SK-N-SH (cell line): Measurements from ENCODE around the gene QSER1. TPM values are rescaled to one million over a fixed set of nuclear protein-coding genes. Genes with fewer than 3 reads are reported as not detected.

Experiments
- CTCF ChIA-PET: fragments of 300-600, 350-600 bp; formaldehyde crosslinking; extraction: SDS; loops from one replicate; lab custom pipeline; 2021; lab: Yijun Ruan, JAX
- POLR2A ChIA-PET: fragments of 350-600 bp; sonication (Branson Sonifier 250); formaldehyde crosslinking; extraction: SDS; loops from one replicate; lab custom pipeline; 2020; ENCODE audit warnings: antibody characterized with exemption, inconsistent platforms; lab: Yijun Ruan, JAX
- DNase-seq: peaks from one replicate; pipeline ENCODE4 v3.0.0; 2012
- H2AFZ ChIP-seq: fragments of 200-600 bp; sonication (generic); 2 replicates; pipeline ENCODE4 v1.8.1; 2016; ENCODE audit warnings: antibody characterized with exemption, mild to moderate bottlenecking, low read depth
- H3F3A ChIP-seq: fragments of 200-600 bp; sonication (generic); replicated peaks from 2 replicates; pipeline ENCODE3; 2016; ENCODE audit warnings: antibody characterized with exemption, mild to moderate bottlenecking; ENCODE audit not compliant: insufficient read depth
- H3K27ac ChIP-seq, 2 experiments: fragments of 200-500 bp in 1 of 2; fragments of 200-600 bp in 1 of 2; sonication (Bioruptor generic) in 1 of 2; sonication (generic), shearing (Covaris generic) in 1 of 2; 2 replicates each; pipeline versions ENCODE4 v1.5.1 to v1.6.1; 2014 to 2016; ENCODE audit warnings: low read depth in 2 of 2, inconsistent platforms in 1 of 2, low read length in 1 of 2, mild to moderate bottlenecking in 1 of 2, mixed read lengths in 1 of 2
- H3K27me3 ChIP-seq: fragments of 200-600 bp; sonication (generic), shearing (Covaris generic); 2 replicates; pipeline ENCODE4 v1.6.1; 2016; ENCODE audit warnings: mixed run types; ENCODE audit not compliant: insufficient read depth
- H3K36me3 ChIP-seq, 2 experiments: fragments of 200-500 bp in 1 of 2; fragments of 200-600 bp in 1 of 2; sonication (Bioruptor generic) in 1 of 2; sonication (generic) in 1 of 2; replicated peaks in 1 of 2; 2 replicates each; pipeline versions ENCODE3 to v1.5.1; 2014 to 2016; ENCODE audit warnings: low read length in 1 of 2, mild to moderate bottlenecking in 1 of 2; ENCODE audit not compliant: insufficient read depth in 2 of 2, control insufficient read depth in 1 of 2
- H3K4me1 ChIP-seq, 2 experiments: fragments of 200-500 bp in 1 of 2; fragments of 200-600 bp in 1 of 2; sonication (Bioruptor generic) in 1 of 2; sonication (generic), shearing (Covaris generic) in 1 of 2; 2 replicates each; pipeline versions ENCODE4 v1.5.1 to v1.6.1; 2014 to 2016; ENCODE audit warnings: low read depth in 1 of 2, low read length in 1 of 2, mixed run types in 1 of 2; ENCODE audit not compliant: insufficient read depth in 2 of 2, control insufficient read depth in 1 of 2
- H3K4me2 ChIP-seq: fragments of 200-600 bp; sonication (generic), shearing (Covaris generic); 2 replicates; pipeline ENCODE4 v1.6.1; 2017; ENCODE audit warnings: mixed run types
- H3K4me3 ChIP-seq, 2 experiments: fragments of 200-500 bp in 1 of 2; fragments of 200-600 bp in 1 of 2; sonication (Bioruptor generic) in 1 of 2; sonication (generic), shearing (Covaris generic) in 1 of 2; 2 replicates each; pipeline versions ENCODE4 v1.5.1 to v1.8.1; 2014 to 2016; ENCODE audit warnings: low read depth in 2 of 2, inconsistent platforms in 1 of 2, low read length in 1 of 2, mild to moderate bottlenecking in 1 of 2, mixed read lengths in 1 of 2, moderate library complexity in 1 of 2
- H3K79me2 ChIP-seq: fragments of 200-600 bp; sonication (generic); 2 replicates; pipeline ENCODE4 v1.8.1; 2017; ENCODE audit warnings: mild to moderate bottlenecking; ENCODE audit not compliant: insufficient read depth
- H3K9ac ChIP-seq: fragments of 200-600 bp; sonication (generic); 2 replicates; pipeline ENCODE4 v1.6.1; 2017; ENCODE audit warnings: mixed run types
- H3K9me2 ChIP-seq: fragments of 200-600 bp; sonication (generic); 2 replicates; pipeline ENCODE4 v1.6.1; 2017; ENCODE audit warnings: mixed run types
- H3K9me3 ChIP-seq: fragments of 200-600 bp; sonication (generic); 2 replicates; pipeline ENCODE4 v1.6.1; 2017; ENCODE audit warnings: mixed run types, mild to moderate bottlenecking, moderate library complexity
- H4K20me1 ChIP-seq: fragments of 200-600 bp; sonication (generic); 2 replicates; pipeline ENCODE4 v1.6.1; 2017; ENCODE audit warnings: mild to moderate bottlenecking, mixed run types; ENCODE audit not compliant: insufficient read depth
- CHD2 ChIP-seq: fragments of 150-350 bp; IDR thresholded peaks from 2 replicates; pipeline ENCODE4 v1.6.1; 2018; ENCODE audit warnings: low read length; ENCODE audit not compliant: partially characterized antibody
- ELF1 ChIP-seq: IDR thresholded peaks from 2 replicates; pipeline ENCODE4 v1.4.0; 2012
- EP300 ChIP-seq, 2 experiments: IDR thresholded peaks; 2 replicates each; pipeline versions ENCODE4 v1.4.0 to v1.6.1; 2012; ENCODE audit warnings: borderline replicate concordance in 1 of 2, low read depth in 1 of 2, low read length in 1 of 2
- FOSL2 ChIP-seq: IDR thresholded peaks from 2 replicates; pipeline ENCODE4 v1.4.0; 2012; ENCODE audit warnings: low read depth, mild to moderate bottlenecking, moderate library complexity, borderline replicate concordance
- FOXJ3 ChIP-seq: sonication (generic); formaldehyde crosslinking; IDR thresholded peaks from 2 replicates; pipeline ENCODE4 v1.5.1; 2020; ENCODE audit warnings: mild to moderate bottlenecking, missing genetic modification reagents
- GABPA ChIP-seq: IDR thresholded peaks from 2 replicates; pipeline ENCODE4 v1.4.0; 2012; ENCODE audit warnings: low read depth, mild to moderate bottlenecking
- GATA2 ChIP-seq: sonication (generic); formaldehyde crosslinking; IDR thresholded peaks from 2 replicates; pipeline ENCODE4 v1.5.0; 2020; ENCODE audit warnings: mild to moderate bottlenecking, missing genetic modification reagents
- MEF2A ChIP-seq: IDR thresholded peaks from 2 replicates; pipeline ENCODE4 v1.4.0; 2012; ENCODE audit warnings: low read depth, borderline replicate concordance
- NFIC ChIP-seq: IDR thresholded peaks from 2 replicates; pipeline ENCODE4 v1.4.0; 2012; ENCODE audit warnings: borderline replicate concordance
- NRF1 ChIP-seq: IDR thresholded peaks from 2 replicates; pipeline ENCODE4 v1.6.1; 2012; ENCODE audit warnings: low read depth, mild to moderate bottlenecking, low read length
- POLR2AphosphoS5 ChIP-seq: IDR thresholded peaks from 2 replicates; pipeline ENCODE4 v1.6.1; 2012; ENCODE audit warnings: low read depth, low read length
- RCOR1 ChIP-seq: fragments of 150-350 bp; IDR thresholded peaks from 2 replicates; pipeline ENCODE4 v1.6.1; 2017; ENCODE audit warnings: antibody characterized with exemption, low read length
- RFX5 ChIP-seq: IDR thresholded peaks from 2 replicates; pipeline ENCODE4 v1.6.1; 2012; ENCODE audit warnings: mild to moderate bottlenecking, improper control_type of control experiment, low read length
- TCF12 ChIP-seq: IDR thresholded peaks from 2 replicates; pipeline ENCODE4 v1.4.0; 2012
- YY1 ChIP-seq: IDR thresholded peaks from 2 replicates; pipeline ENCODE4 v1.4.0; 2012; ENCODE audit warnings: low read depth, mild to moderate bottlenecking
- WGBS: methylation state at CpG from one replicate; pipeline ENCODE4 v1.1.6; 2017; ENCODE audit warnings: low lambda C conversion rate; 5-methylcytosine and 5-hydroxymethylcytosine counted together
- polyA plus RNA-seq, 3 experiments: library from polyadenylated mRNA; depleted of rRNA; stranded (reverse); fragments of >200 nt; gene quantifications; 2 replicates each; pipeline ENCODE4 v1.2.3, GENCODE V29; 2012
- TF ChIP-seq, protein P1 (sequence below): IDR thresholded peaks from 2 replicates; pipeline ENCODE4 v1.4.0; 2012; ENCODE audit warnings: low read depth
- TF ChIP-seq, protein P2 (sequence below): IDR thresholded peaks from 2 replicates; pipeline ENCODE4 v1.4.0; 2012; ENCODE audit warnings: low read depth, borderline replicate concordance
- TF ChIP-seq, protein P3 (sequence below): IDR thresholded peaks from 2 replicates; pipeline ENCODE4; 2012
- TF ChIP-seq, protein P4 (sequence below): fragments of 200-600 bp; sonication (generic); IDR thresholded peaks from 2 replicates; pipeline ENCODE4 v1.6.1; 2017; ENCODE audit warnings: antibody characterized with exemption, mild to moderate bottlenecking, moderate library complexity
- TF ChIP-seq, protein P5 (sequence below): fragments of 150-350 bp; IDR thresholded peaks from 2 replicates; pipeline ENCODE4 v1.6.1; 2017; ENCODE audit warnings: antibody characterized with exemption, low read length, low read depth, borderline replicate concordance

Gene QSER1
- polyA plus RNA-seq, 1 of the 3 experiments (the other 2 are of a cell fraction), result 4.2 TPM

- no peaks in the 10 kb centered on the region for H3K9me3 ChIP-seq
- no peak overlapping the region for H3K4me3 ChIP-seq
- no peak overlapping the region for H2AFZ ChIP-seq
- ChIA-PET CTCF (interaction anchor here (1.0 to 1.6 kb wide), 2 partner anchors 90 to 93 kb away, joined by 4 to 10 read pairs; no protein-coding TSS in a partner anchor), POLR2A (no interaction called here)
- H3K4me1 ChIP-seq, result no peaks in the 10 kb centered on the region
- H4K20me1 ChIP-seq, result no peaks in the 10 kb centered on the region
- H3K36me3 ChIP-seq, result peaks cover 46 to 65% of the 10 kb centered on the region in 2 experiments
- no peaks in the 10 kb centered on the region for H3K79me2 ChIP-seq
- no peaks in the 10 kb centered on the region for H3K9me2 ChIP-seq
- 90% methylated on average over 3 of the region's 3 CpGs for WGBS
- TF ChIP-seq GATA2 (CRISPR knock-in tag) (no peak), YY1 (no peak), FOXJ3 (CRISPR knock-in tag) (no peak), POLR2AphosphoS5 (no peak)
- TF ChIP-seq, protein P1, sequence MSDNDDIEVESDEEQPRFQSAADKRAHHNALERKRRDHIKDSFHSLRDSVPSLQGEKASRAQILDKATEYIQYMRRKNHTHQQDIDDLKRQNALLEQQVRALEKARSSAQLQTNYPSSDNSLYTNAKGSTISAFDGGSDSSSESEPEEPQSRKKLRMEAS, result no peak
- TF ChIP-seq, protein P2, sequence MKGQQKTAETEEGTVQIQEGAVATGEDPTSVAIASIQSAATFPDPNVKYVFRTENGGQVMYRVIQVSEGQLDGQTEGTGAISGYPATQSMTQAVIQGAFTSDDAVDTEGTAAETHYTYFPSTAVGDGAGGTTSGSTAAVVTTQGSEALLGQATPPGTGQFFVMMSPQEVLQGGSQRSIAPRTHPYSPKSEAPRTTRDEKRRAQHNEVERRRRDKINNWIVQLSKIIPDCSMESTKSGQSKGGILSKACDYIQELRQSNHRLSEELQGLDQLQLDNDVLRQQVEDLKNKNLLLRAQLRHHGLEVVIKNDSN, result no peak
- no peak overlapping the region for H3K9ac ChIP-seq
- peaks cover 3% of the 10 kb centered on the region for H3F3A ChIP-seq
- no peak overlapping the region for H3K27ac ChIP-seq
- H3K27me3 ChIP-seq, result no peaks in the 10 kb centered on the region
- H3K4me2 ChIP-seq, result no peak overlapping the region
- DNase-seq, result no peak
Measured at GRCh38 chr11:32972781-32973180, 80.2 kb downstream of the QSER1 start.

DNA sequence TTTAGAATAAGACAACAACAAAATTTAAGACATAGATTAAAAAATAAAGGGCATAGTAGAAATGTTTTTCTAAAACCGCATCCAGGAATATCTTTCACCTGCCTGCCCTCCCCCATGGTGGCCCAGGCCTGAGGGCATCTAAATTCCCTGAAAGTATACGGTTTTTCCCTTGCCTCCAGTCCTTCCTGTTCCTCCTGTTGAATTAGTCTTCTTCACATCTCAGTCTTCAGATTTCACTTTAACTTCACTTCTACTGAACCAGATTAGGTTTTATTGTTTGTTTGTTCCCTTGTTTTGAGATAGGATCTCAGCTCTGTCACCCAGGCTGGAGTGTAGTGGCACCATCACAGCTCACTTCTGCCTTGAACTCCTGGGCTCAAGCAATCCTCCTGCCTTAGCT lies 90.0 kb downstream of the QSER1 start:
- POLR2A ChIA-PET, result no interaction called here
- H3K4me1 ChIP-seq, result no peaks in the 10 kb centered on the region
- whole genome bisulfite sequencing, result 91% methylated on average over 2 of the region's 2 CpGs

GRCh38 chr11:32983506-32983905 lies 90.9 kb downstream of the QSER1 start:
- no peaks in the 10 kb centered on the region for H3K4me1 ChIP-seq
- H3K9me2 ChIP-seq, result no peaks in the 10 kb centered on the region
- H3K27ac ChIP-seq, result no peak overlapping the region
- no peaks in the 10 kb centered on the region for H4K20me1 ChIP-seq
- no peak for DNase-seq
- H3K27me3 ChIP-seq, result no peaks in the 10 kb centered on the region
- H3K79me2 ChIP-seq, result no peaks in the 10 kb centered on the region
- POLR2A ChIA-PET, result no interaction called here
- H3F3A ChIP-seq, result no peaks in the 10 kb centered on the region
- H3K36me3 ChIP-seq, result peaks cover 13 to 18% of the 10 kb centered on the region in 2 experiments
- no peaks in the 10 kb centered on the region for H3K9me3 ChIP-seq
- CTCF ChIA-PET, result interaction anchor here (0.7 to 0.8 kb wide), 2 partner anchors 83 to 268 kb away, joined by 3 read pairs; no protein-coding TSS in a partner anchor
- no peak overlapping the region for H3K4me2 ChIP-seq
- no peak overlapping the region for H2AFZ ChIP-seq
- WGBS, result 89% methylated on average over 2 of the region's 2 CpGs
- H3K9ac ChIP-seq, result no peak overlapping the region
- no peak overlapping the region for H3K4me3 ChIP-seq
- TF ChIP-seq RFX5 (no peak), GABPA (no peak), CHD2 (no peak), MEF2A (no peak), NFIC (no peak), NRF1 (no peak), ELF1 (no peak), EP300 (IDR thresholded peaks at IDR 0.05; ENCODE audit: borderline replicate concordance in 1 of 2, low read depth in 1 of 2, low read length in 1 of 2) (no peak), TCF12 (no peak), GATA2 (CRISPR knock-in tag) (no peak), POLR2AphosphoS5 (no peak)
- TF ChIP-seq, protein P3, sequence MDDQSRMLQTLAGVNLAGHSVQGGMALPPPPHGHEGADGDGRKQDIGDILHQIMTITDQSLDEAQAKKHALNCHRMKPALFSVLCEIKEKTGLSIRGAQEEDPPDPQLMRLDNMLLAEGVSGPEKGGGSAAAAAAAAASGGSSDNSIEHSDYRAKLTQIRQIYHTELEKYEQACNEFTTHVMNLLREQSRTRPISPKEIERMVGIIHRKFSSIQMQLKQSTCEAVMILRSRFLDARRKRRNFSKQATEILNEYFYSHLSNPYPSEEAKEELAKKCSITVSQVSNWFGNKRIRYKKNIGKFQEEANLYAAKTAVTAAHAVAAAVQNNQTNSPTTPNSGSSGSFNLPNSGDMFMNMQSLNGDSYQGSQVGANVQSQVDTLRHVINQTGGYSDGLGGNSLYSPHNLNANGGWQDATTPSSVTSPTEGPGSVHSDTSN, result no peak
- TF ChIP-seq, protein P4, sequence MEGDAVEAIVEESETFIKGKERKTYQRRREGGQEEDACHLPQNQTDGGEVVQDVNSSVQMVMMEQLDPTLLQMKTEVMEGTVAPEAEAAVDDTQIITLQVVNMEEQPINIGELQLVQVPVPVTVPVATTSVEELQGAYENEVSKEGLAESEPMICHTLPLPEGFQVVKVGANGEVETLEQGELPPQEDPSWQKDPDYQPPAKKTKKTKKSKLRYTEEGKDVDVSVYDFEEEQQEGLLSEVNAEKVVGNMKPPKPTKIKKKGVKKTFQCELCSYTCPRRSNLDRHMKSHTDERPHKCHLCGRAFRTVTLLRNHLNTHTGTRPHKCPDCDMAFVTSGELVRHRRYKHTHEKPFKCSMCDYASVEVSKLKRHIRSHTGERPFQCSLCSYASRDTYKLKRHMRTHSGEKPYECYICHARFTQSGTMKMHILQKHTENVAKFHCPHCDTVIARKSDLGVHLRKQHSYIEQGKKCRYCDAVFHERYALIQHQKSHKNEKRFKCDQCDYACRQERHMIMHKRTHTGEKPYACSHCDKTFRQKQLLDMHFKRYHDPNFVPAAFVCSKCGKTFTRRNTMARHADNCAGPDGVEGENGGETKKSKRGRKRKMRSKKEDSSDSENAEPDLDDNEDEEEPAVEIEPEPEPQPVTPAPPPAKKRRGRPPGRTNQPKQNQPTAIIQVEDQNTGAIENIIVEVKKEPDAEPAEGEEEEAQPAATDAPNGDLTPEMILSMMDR, result no peak
- TF ChIP-seq, protein P5, sequence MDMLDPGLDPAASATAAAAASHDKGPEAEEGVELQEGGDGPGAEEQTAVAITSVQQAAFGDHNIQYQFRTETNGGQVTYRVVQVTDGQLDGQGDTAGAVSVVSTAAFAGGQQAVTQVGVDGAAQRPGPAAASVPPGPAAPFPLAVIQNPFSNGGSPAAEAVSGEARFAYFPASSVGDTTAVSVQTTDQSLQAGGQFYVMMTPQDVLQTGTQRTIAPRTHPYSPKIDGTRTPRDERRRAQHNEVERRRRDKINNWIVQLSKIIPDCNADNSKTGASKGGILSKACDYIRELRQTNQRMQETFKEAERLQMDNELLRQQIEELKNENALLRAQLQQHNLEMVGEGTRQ, result no peak

More for the DNA sequence above, 90.0 kb downstream of the QSER1 start:
- DNase-seq, result no peak
- peaks cover 22 to 27% of the 10 kb centered on the region in 2 experiments for H3K36me3 ChIP-seq
- CTCF ChIA-PET, result interaction anchor here (0.5 kb wide), 1 partner anchor 22 kb away, joined by 3 read pairs; no protein-coding TSS in a partner anchor
- TF ChIP-seq FOSL2 (no peak), RCOR1 (no peak)
- no peak overlapping the region for H2AFZ ChIP-seq
- no peak overlapping the region for H3K27ac ChIP-seq
- H3K9me2 ChIP-seq, result no peaks in the 10 kb centered on the region
- no peaks in the 10 kb centered on the region for H4K20me1 ChIP-seq
- no peaks in the 10 kb centered on the region for H3K79me2 ChIP-seq
- no peak overlapping the region for H3K4me2 ChIP-seq
- H3K9me3 ChIP-seq, result no peaks in the 10 kb centered on the region
- H3F3A ChIP-seq, result peaks cover under 1% of the 10 kb centered on the region
- no peaks in the 10 kb centered on the region for H3K27me3 ChIP-seq
- H3K4me3 ChIP-seq, result no peak overlapping the region
- H3K9ac ChIP-seq, result no peak overlapping the region
